SKM-1 treated with dmso at 0.1 percent for 144 hours (cell line): ENCODE measurements around the gene ATP2B1.

Experiments used
- DNase-seq: peaks from one replicate; lab custom pipeline; 2025; ENCODE audit not compliant: unreplicated experiment; lab: John Stamatoyannopoulos, UW

Gene ATP2B1

DNA sequence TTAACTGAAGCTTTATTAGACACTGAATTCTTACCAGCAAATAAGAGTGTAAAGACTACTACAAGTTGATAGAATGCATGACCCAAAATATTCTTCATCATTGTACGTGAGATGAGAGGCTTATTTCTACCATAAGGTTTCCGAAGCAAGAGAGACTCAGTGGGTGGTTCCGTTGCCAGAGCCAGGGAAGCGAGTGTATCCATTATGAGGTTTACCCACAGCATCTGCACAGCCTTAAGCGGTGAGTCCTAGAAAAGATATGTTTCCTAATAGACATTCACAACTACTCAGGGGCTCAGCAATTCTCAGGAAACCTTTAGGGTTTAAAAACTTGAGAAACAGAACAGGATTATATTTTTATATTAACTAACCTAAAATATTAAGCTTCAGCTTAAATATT, 105.0 kb downstream of the ATP2B1 start:
- DNase-seq = no peak

DNA sequence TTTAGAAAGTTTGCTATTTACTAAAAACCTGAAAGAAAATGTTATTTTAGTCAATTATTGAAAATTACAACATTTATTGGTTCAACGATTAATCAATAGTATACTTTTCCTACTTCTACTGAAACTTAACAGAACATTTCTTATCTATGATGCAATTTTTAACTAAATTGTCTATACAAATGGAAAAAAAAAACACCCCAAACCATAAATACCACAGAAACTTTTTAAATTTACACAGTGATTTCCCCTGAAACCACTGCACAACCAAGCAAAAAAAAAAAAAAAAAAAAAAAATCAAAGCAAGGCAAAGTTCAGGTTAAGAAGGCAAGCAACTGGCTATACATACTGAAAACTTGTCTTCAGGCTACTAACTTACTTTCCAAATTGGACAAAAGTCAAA, 110.9 kb downstream of the ATP2B1 start:
- no peak for DNase-seq

GRCh38 chr12:89597210-89597609, 111.4 kb downstream of the ATP2B1 start:
- DNase-seq = no peak

DNA sequence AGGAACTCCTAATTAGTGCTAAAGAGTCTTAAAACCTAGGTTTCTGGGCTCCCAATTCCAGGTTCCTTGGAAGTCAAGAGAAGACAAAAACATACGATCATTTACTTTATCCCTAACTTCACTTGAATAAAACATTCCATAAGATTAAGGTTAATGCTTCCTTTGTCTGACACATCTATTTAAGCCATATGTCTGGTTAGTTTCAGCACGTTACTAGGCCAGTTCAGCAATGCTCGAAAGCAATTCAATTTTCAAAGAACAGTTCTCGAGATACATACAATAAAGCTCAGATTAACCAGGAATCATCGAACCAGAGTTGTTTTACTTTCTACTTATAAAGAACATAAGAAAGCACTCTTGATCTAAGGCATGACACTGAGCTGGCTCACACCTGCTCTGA, 114.8 kb downstream of the ATP2B1 start:
- no peak for DNase-seq

- DNase-seq = no peak
These were observed 115.4 kb downstream of the ATP2B1 start for GRCh38 chr12:89593233-89593632.

- DNase-seq = no peak
These were observed 118.9 kb downstream of the ATP2B1 start for GRCh38 chr12:89589753-89590152.

DNA sequence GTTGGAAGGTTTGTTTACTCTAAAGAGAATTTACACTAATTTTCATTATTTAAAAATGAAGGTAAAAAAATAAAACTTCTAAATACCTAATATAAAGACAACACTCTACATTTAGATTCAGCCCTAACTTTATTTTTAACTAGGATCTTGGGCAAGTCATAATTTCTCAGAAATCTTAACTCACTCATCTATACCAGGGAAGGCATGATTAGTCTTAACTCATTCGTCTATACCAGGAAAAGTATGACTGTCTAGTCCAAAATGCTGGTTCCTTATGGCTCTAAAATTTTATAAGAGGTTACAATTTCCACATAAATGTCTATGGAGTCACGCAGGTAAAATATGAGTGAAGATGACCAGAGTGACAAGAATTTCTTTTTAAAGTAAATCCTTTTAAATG, 130.1 kb downstream of the ATP2B1 start:
- DNase-seq = no peak

GRCh38 chr12:89576572-89577220, 131.9 kb downstream of the ATP2B1 start:
- DNase-seq = no peak

GRCh38 chr12:89575374-89575773, 133.3 kb downstream of the ATP2B1 start:
- DNase-seq = no peak

GRCh38 chr12:89574736-89575208, 133.9 kb downstream of the ATP2B1 start:
- peak; percentile 61 for DNase-seq

DNA sequence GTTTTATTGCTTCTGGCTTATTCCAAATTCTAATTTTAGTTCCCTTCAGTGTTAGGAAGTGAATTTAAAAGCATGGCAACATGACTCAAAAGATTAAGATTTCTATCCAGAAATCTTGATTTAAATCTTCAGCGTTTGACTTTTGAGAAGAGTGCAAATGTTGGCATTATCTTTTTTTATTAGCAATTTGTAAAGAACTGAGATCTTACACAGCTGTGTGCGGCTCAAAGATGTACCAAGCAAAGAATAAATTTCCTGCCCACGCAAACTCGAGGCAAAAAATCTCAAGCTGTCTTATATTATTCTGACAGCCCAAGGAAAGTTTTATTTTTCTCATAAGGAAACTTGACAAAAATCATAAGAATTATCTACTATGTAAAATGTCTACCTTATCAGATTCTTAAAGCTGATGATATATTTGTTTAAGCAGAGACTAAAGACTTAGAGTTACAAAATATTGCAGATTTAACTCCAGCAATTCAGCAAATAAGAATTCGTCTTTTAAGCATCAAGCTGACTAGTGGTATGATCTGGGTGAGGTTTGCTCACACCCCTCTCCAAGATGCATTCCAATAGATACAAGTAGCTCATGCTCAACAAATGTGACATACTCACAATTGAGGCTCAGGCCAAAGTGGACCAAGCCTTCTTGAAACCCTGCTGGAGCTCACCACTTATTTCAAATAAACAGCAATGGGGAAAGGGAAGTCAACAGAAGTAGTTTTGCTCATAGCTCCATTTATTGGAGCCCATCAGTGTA, 135.4 kb downstream of the ATP2B1 start:
- no peak for DNase-seq

DNA sequence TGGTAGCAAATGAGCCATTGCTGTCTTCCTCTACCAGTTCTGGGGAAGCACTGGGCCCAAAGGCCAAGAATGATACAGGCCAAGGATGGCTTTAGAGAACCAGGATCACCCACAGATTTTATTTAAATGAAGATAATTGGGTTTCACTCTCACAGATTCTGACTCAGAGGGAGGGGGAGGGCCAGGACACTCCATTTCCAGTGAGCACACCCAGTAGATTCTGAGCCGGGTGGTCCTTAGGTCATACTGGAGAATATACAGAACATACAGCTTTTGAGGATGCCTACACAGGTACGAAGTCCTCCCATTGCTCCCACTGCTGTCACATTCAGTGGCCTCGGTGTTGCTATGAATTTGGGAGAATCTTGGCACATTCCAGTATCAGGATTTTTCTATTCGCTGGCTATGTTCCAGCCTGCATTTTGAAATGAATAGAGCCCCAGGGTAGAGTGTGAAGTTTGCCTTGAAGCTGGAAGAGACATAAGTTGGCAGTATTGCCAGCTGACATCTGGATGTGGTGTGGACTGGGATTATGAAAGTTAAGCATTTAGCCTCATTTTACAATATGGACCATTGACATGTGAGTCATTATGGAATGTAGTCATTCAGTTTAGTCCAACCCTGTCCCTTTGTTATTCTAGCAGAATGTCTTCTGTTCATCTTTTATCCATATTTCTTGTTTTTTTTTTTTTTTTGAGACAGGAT, 137.0 kb downstream of the ATP2B1 start:
- no peak for DNase-seq

DNA sequence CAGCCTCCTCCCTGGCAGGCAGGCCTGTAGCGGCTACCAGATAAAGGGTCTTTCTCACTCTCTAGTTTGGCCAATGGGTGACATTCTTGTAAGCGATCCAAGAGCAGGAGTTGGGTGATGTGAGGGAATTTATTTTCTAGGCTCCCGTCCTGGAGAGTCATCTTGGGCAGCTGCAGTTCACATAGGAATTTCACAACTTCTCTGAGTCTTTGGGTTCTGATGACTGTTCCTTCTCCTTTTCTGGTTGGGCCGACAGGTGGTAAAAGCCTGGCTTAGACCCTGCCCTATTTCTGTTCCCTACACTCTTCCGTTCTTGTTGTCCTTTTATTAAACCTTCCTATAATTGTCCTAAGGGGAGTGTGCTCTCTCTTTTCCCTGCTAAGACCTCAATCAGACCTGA, 140.2 kb downstream of the ATP2B1 start:
- DNase-seq = no peak

- no peak for DNase-seq
These were observed 140.9 kb downstream of the ATP2B1 start for GRCh38 chr12:89567691-89568239.

- DNase-seq = no peak
These were observed 142.0 kb downstream of the ATP2B1 start for GRCh38 chr12:89566615-89567014.

DNA sequence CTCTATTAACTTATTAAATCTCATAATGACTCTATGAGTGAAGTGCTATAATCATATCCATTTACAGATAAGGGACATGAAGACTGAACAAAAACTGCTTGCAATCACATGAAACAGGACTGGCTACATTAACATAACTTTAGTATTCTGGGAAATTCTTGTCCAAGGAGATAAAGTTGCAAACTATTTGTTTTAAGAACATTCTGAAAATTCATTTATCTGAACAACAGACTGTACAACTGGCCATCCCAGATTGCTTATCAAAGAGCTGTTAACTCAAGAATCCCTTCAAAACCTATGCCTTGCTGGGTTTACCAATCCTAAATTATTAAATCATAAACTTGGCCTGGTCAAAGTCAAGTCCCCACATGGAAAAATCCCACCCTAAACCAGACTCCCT, 143.6 kb downstream of the ATP2B1 start:
- DNase-seq = no peak

DNA sequence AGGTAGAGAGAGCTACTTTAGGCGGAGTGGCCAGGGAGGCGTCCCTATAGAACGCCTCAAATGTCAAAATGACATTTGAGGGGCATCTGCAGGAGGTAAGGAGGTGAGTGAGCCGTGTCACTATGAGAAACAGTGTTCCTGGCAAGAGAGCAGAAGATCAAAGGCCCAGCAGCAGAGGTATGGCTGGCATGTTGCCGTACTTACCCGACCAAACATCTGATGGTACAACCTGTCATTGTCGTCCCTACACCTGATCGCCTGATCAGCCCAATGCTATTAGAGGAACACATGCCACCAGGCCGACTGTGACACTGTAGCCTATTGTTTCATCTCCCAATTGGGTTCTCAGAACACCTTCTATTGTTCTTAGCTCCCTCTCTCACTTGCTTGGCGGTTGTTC, 148.9 kb downstream of the ATP2B1 start:
- no peak for DNase-seq

- no peak for DNase-seq
These were observed 151.7 kb downstream of the ATP2B1 start for GRCh38 chr12:89556976-89557375.

DNA sequence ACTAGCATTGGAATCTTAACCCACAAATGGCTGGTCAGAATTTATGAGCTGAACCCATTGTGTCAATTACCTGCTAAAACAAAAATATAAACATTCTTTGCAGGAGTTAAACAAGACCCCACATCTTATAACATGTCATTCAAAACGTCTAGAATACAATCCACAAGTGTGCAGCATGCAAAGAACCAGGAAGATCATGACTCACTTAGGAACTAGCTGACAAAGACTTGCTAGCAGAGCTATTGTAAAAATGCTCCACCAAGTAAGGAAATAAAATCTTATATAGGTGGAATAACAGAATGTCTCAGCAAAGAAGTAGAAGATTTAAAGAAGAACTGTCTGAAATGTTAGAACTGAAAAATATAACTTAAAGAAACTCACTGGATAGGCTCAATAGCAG, 156.3 kb downstream of the ATP2B1 start:
- no peak for DNase-seq

DNA sequence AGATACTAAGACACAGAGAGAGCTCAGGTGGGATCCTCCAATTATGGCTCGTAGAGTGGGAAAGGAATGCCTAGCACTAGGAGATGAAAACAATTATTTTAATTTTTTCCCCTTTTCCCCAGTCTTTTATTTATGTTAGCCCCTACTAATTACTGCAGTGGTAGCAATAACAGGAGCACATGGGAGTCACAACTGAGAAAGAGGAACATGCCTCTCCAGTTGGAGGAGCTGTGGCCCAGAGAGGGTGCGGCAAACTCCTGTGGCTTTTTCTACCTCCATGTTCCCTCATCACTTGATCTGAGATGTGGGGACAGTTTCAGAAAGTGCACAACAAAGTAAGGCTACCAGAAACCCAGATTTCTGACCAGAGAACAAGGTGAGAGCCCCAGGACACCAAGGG, 156.9 kb downstream of the ATP2B1 start:
- no peak for DNase-seq

- DNase-seq = no peak
These were observed 161.5 kb downstream of the ATP2B1 start for GRCh38 chr12:89547101-89547500.

- no peak for DNase-seq
These were observed 162.5 kb downstream of the ATP2B1 start for GRCh38 chr12:89546151-89546550.
